ENCODE data around the gene AMPH.

The AMPH gene

GRCh38 chr7:38630720-38631673 lies at the start of gene AMPH:
AMPH (minus strand) TSS chr7:38631373; CDS start chr7:38631351, 22 bp downstream.
- DNase-seq: no peak

GRCh38 chr7:38679419-38679818 lies 48.2 kb upstream of the AMPH start:
- DNase-seq: no peak

GRCh38 chr7:38678698-38679054 lies 47.5 kb upstream of the AMPH start:
- no peak for DNase-seq

DNA sequence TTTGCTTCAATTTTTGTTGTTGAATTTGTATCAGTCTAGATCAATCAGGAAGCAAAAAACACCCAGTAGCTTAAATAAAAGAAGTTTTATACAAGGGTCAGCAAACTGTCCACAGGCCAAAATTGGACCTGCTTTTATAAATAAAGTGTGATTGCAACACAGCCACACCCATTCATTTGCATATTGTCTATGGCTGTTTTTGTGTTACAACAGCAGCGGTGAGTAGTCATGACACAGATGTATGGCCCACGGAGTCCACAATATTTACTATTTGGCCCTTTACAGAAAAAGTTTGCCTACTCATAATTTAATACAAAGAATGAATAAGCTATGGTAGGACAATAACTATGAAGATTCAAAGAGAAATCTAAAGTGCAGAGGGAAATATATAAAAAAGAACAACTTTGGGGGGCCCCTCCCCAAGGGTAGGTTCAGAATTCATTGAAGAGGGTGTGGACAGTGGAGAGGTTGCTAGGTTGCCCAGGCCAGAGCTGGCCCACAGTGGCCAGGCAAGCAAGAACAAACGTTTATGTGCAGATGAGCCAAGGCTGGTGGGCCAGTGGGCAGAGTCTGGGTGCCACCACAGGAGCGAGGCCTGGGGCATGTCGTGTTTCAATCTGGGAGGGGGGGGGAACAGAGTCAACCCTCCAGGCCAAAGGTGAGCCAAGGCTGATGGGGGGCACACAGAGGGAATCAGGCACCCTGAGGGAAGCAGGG lies 47.0 kb upstream of the AMPH start:
- no peak for DNase-seq

DNA sequence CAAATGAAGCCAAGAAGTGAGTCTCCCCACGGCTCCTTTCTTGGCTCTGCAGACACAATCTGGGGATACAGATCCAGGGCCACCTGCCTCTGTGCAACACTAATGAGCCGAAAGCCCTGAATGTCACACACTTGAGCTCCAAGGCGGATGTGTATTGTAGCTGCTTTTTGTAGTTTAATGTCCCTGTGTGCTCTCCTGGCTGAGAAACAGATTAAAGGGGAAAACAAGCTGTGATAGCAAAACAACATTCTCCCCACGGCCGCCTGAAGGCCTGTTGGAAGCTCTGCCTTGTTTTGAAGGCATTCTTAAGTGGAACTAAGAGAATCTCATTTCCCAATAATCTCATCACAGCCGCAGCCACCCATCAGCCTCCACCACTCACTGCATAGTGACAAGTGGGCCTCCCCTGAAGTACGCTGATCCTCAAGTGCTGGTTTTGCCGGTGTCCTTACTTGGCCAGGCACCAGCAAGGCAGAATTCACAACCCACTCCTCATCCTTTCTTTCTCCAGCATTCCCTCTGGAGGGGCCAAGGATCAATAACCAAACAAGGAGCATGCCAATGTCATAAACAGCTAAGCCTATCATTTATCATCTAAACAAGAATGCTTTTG lies 44.4 kb upstream of the AMPH start:
- no peak for DNase-seq

DNA sequence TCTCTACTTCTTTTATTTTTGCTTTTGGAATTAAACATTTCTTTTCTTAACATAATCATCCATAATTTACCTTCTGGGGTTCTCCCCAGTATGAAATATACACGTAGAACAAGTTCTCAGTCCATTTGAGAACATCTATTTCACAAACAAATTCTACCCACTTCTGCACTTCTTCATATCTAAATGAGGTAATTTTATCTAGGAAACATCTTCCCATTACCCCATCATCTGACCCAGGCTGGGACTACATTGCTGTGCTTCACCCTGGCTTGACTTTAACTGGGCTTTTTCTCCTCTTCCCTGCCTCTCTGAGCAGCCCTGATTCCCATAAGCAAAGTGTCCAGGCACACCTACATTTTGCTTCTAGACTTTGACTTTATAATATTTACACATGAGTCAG lies 43.3 kb upstream of the AMPH start:
- DNase-seq: no peak

DNA sequence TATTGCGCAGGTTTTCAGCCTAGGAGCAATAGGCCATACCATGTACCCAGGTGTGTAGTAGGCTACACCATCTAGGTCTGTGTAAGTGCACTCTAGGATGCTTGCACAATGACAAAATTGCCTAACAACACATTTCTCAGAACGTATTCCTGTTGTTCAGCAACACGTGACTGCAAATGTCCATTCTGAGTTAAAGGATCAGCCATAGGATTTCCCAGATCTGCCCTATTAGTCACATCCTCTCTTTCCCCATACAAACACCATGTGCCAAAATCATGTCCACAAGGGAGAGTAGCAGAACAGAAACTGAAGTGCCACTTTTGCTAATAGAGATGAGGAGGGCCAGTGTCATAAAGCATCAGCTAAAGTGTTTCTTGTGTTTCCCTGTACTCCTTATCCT lies 42.6 kb upstream of the AMPH start:
- no peak for DNase-seq

DNA sequence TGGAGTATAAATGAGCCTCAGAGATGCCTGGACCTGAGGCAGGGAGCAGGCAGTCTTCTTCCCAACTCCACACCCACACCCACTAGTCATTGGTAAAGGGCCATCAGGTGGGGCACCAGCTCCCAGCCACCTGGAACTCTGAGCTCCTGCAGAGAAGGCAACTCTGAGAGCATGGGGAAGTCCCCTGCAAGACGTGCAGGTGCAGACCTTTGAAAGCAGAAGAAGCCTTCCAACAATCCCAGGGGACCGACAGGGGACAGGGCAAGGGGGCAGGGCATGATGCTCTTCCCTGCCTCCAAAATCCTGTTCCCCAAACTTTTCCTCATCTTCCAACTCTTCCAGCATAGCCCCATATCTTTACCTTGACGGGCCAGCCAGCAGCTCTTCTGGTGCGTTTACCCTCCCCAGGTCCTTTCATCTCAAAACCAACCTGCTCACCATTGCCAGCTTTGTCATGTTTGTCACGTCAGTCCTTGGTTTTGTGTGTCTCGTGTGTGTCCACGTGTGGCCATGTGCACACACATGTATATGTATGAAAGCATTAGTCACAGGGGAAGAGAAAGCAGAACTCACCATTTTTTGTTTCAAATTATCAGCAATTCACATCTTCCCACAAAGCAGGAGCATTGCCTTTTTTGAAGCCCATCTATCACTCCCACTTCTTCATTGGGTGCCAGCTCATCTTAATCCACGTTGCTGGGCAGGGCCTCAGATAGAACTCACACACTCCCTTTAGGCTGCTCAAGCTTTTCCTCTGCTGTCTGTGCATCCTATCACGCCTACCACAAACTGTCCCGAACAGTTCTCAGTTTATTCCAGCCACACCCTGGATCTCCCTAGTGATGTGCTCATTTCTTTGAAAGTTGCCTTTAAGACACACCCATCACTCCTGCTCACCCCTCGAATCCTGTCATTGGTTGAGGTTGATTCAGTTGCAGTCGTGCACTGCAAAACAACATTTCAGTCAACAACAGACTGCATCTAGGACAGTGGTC lies 41.0 kb upstream of the AMPH start:
- no peak for DNase-seq

DNA sequence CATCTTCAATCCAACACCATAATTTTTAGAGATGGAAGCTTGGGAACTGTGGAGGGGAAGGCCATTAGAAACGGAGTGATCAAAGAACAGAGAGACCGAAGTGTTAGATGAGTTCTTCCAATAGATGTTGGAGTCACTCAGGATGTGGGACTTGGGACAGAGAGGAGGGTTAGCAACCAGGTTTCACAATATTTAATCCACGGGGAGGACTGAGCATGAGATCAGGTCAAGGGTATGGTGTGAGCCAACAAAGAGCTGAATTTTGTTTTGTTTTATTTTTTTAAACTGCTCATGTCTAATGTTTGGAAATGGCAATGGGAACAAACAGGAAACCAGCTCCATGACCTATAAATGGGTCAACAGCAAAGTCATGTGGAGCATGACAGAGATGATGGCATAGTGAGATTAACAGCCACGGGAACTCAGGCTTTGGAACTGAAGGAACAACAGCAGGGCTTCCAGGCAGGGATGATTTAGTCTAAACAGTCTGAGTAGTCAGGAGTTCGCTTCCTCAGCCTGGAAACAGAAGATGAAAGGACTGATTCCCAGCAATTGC lies 38.9 kb upstream of the AMPH start:
- no peak for DNase-seq

- DNase-seq: no peak
Measured at GRCh38 chr7:38664972-38665371, 33.8 kb upstream of the AMPH start.

DNA sequence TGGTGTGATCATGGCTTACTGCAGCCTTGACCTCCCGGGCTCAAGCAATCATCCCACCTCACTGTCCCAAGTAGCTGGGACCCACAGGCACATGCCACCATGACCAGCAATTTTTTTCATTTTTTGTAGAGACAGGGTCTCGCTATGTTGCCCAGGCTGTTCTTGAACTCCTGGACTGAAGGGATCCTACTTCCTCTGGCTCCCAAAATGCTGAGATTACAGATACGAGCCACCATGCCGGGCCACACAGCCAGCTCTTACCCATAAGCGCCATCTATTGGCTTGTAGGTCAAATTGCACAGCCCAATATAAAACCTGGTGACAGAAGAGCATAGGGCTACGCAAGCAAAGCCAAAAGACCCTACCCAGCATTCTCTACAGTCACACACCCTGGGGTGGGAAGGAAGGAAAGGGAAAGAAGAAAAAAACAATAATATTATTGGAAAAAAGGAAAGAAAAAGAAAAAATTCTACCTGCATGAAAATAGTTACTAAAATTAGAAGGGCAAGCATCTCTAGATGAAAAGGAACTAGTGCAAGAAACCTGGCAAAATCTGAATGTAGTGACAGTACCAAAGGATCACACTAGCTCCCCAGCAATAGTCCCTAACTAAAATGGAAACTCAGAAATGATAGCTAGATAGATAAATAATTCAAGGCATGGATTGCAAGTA lies 29.4 kb upstream of the AMPH start:
- peak; percentile 43 for DNase-seq

DNA sequence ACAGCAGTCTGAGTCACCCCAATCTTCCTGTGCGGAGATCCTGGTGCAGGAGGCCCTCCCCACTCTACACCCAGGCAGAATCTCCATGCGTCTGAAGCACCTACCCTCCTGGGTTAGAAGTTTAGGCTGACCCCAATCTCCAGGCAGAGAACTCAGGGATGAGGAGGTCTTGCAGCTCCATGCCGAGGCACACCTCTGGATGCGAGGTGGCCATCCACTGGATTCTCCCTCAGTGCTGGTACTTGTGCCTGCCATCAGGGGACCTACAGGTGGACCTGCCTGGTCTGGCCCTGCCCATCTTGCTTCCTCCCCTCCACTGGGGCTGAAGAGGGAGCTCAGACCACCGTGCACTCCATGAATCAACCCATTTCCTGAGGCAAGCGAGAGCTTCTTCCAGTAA lies 28.8 kb upstream of the AMPH start:
- no peak for DNase-seq

GRCh38 chr7:38658921-38659320 lies 27.7 kb upstream of the AMPH start:
- no peak for DNase-seq

- DNase-seq: no peak
Measured at GRCh38 chr7:38656968-38657367, 25.8 kb upstream of the AMPH start.

DNA sequence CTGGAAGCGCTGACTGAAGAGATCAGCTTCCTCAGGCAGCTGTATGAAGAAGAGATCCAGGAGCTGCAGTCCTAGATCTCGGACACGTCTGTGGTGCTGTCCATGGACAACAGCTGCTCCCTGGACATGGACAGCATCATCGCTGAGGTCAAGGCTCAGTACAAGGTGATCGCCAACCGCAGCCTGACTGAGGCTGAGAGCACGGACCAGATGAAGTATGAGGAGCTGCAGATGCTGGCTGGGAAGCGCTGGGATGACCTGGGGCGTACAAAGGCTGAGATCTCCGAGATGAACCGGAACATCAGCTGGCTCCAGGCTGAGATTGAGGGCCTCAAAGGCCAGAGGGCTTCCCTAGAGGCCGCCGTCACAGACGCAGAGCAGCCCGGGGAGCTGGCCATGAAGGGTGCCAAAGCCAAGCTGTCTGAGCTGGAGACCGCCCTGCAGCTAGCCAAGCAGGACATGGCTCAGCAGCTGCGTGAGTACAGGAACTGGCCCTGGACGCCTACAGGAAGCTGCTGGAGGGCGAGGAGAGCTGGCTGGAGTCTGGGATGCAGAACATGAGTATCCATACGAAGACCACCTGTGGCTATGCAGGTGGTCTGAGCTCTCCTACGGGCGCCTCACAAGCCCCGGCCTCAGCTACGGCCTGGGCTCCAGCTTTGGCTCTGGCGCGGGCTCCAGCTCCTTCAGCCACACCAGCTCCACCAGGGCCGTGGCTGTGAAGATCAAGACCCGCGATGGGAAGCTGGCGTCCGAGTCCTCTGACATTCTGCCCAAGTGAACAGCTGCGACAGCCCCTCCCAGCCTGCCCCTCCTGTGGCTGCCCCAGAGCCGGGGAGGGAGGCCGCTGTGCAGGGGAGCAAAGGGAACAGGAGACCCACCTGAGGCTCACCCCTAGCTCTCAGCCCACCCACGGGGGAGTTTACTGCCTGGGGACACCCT lies 24.9 kb upstream of the AMPH start:
- DNase-seq: no peak

- DNase-seq: no peak
Measured at GRCh38 chr7:38637957-38638356, 6.8 kb upstream of the AMPH start.

DNA sequence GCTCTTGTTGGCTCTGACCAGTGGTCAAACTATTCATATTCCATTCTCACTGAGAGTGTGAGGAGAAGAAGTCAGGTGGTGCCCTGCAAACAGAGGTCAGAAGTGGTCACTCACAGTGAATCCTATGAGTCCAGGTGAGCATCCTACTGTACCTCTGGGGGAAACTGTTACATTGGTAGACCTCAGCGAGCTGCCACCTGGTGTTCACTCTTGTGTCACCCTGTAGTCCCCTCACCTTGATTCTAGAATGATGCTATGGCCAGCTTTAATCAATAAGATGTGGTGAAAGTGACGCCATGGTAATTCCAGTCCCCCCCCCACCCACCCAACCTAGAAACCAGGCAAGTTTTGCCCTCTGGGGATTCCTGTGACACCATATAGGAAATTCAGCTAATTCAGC lies 1.2 kb upstream of the AMPH start:
- DNase-seq: no peak

DNA sequence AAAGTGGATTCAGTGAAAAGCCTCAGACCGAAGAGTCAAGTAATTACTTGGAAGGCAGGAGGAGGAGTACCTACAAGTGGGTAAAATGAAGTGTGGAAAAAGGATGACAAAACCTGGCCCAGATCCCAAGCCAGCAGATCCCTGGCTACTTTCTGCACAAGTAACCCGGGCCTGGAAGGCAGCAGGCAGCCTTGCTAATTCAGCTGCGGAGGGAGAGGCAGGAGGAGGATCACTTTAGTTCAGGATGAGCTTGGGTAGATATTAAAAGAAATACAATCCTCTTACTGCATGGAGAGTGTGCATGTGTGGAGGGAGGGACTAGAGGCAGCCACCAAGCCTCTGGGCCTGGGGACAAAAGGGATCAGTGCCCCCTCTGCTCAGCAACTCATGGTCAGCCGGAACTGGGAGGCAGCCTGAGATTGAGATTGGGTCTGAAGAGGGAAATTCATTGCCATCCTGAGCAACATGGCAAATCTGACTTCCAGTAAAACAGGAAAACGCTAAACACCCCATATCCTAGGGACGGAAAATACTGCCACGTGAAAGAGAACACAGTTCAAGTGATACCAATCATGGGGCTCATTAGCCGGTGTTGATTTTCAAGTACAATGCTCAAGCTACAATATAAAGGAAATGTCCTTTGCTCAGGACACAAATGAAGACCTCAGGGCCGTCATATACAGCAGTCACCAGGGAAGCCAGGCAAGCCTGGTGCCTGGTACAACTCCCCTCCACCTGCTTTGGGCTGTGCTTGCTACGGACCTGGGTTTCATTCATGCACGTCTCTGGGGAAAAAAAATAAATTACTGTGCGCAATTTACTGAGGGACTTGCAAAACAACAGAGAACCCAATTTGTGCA lies 1.3 kb downstream of the AMPH start:
- DNase-seq: no peak

- no peak for DNase-seq
Measured at GRCh38 chr7:38628630-38629385, 2.4 kb downstream of the AMPH start.

Measured in CD4-positive, alpha-beta T cell treated with Interleukin-12 subunit alpha and Interleukin-12 subunit beta, for 1 hour (primary cell).